SH-SY5Y (cell line): Measurements from ENCODE around the gene TNIP2.

Experiments
- GATA2 ChIP-seq: IDR thresholded peaks from 2 replicates; pipeline ENCODE4 v1.6.1; 2011; ENCODE audit warnings: mild to moderate bottlenecking, low read depth, low read length
- GATA3 ChIP-seq: IDR thresholded peaks from 2 replicates; pipeline ENCODE4 v1.6.1; 2011; ENCODE audit warnings: low read depth, mild to moderate bottlenecking, low read length, moderate library complexity

DNA sequence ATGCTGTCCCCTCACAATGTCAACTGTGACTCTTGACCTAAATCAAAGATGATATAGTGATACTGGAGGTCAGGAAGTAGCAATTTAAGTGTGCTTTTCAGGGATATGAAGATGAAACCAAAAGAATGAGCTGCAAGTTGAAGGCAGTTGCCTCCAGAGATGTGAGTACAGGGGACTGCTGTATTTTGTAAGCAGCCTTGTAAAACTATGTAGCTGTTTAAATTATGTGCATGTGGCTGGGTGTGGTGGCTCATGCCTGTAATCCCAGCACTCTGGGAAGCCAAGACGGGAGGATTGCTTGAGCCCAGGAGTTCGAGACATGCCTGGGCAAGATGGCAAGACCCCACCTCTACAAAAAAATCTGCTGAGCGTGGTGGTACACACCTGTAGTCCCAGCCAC is 15.1 kb upstream of the TNIP2 start:
- TF ChIP-seq GATA3 = no peak
- no peak for TF ChIP-seq GATA2
